Vagina (tissue), 2 donors: ENCODE data around the gene PALLD. TPM values are rescaled to one million over a fixed set of nuclear protein-coding genes. Genes with fewer than 3 reads are reported as not detected.

ENCODE experiments used
- DNase-seq, 2 donors: peaks; one replicate each; pipeline ENCODE4 v3.0.0-alpha.2; 2017; ENCODE audit errors: extremely low spot score in 2 of 2
- H3K27ac ChIP-seq: fragments of 200-600 bp; sonication (generic); one replicate; pipeline ENCODE4 v1.5.1; 2019
- H3K27me3 ChIP-seq: fragments of 200-600 bp; sonication (generic); one replicate; pipeline ENCODE4 v1.5.1; 2019
- H3K36me3 ChIP-seq, 2 donors: fragments of 200-600 bp; sonication (generic); one replicate each; pipeline ENCODE4 v1.5.1; 2017 to 2019
- H3K4me1 ChIP-seq: fragments of 200-600 bp; sonication (generic); one replicate; pipeline ENCODE4 v1.5.1; 2019
- H3K4me3 ChIP-seq, 2 donors: fragments of 200-600 bp; sonication (generic); 1 replicate in 1 of 2; 2 replicates in 1 of 2; pipeline ENCODE4 v1.5.1; 2016 to 2019
- H3K9me3 ChIP-seq: fragments of 200-600 bp; sonication (generic); one replicate; pipeline ENCODE4 v1.5.1; 2019
- CTCF ChIP-seq, 3 experiments: fragments of 450-650 bp in 2 of 3; fragments of 200-600 bp in 1 of 3; sonication (generic) in 1 of 3; IDR thresholded peaks; one replicate each; pipeline ENCODE4 v1.5.1; 2017 to 2019; ENCODE audit warnings: antibody characterized with exemption in 3 of 3, mild to moderate bottlenecking in 2 of 3, moderate library complexity in 2 of 3
- POLR2A ChIP-seq, 2 donors: fragments of 450-650 bp; IDR thresholded peaks; one replicate each; pipeline ENCODE4 v1.6.1; 2017; ENCODE audit warnings: antibody characterized with exemption in 2 of 2, mild to moderate bottlenecking in 2 of 2, moderate library complexity in 2 of 2
- POLR2AphosphoS5 ChIP-seq, 2 donors: sonication (generic); formaldehyde crosslinking; IDR thresholded peaks; one replicate each; pipeline ENCODE4 v1.9.0; 2017; ENCODE audit warnings: antibody characterized with exemption in 2 of 2, mild to moderate bottlenecking in 2 of 2, low read depth in 1 of 2; ENCODE audit not compliant: insufficient read depth in 1 of 2
- intact Hi-C: fragments of 100-400 bp; cut with DNase I; formaldehyde crosslinking; loops from one replicate; pipeline ENCODE4 v1.15.1; 2023
- total RNA-seq: library from RNA; depleted of rRNA; stranded (reverse); fragments of >200 nt; gene quantifications from one replicate; pipeline ENCODE4 v1.2.3, GENCODE V29; 2016

Gene PALLD
- total RNA-seq, 1 donor from 2014 or later = 229 TPM

- no peaks in the 10 kb centered on the region for H3K27me3 ChIP-seq
- intact Hi-C loops = no loop called here
- DNase-seq = no peak
- H3K4me1 ChIP-seq = peaks cover 9% of the 10 kb centered on the region
- no peak overlapping the region for H3K27ac ChIP-seq
- H3K4me3 ChIP-seq = no peak overlapping the region
- TF ChIP-seq POLR2AphosphoS5 (IDR thresholded peaks at IDR 0.05; ENCODE audit: insufficient read depth in 1 of 2, low read depth in 1 of 2) (no peak), POLR2A (IDR thresholded peaks at IDR 0.05) (no peak), CTCF (IDR thresholded peaks at IDR 0.05) (no peak)
- no peaks in the 10 kb centered on the region for H3K9me3 ChIP-seq
- H3K36me3 ChIP-seq = peaks cover 0 to 7% of the 10 kb centered on the region in 2 donors
Observed at GRCh38 chr4:168678751-168679366, 182.0 kb downstream of the PALLD start.

GRCh38 chr4:168679397-168679796 is 182.5 kb downstream of the PALLD start:
- Histone ChIP-seq H3K9me3 (no peaks in the 10 kb centered on the region), H3K36me3 (peaks cover 0 to 7% of the 10 kb centered on the region in 2 donors), H3K27ac (no peak overlapping the region), H3K4me1 (peaks cover 4% of the 10 kb centered on the region), H3K27me3 (no peaks in the 10 kb centered on the region), H3K4me3 (no peak overlapping the region)
- no peak for DNase-seq
- TF ChIP-seq POLR2AphosphoS5 (IDR thresholded peaks at IDR 0.05; ENCODE audit: insufficient read depth in 1 of 2, low read depth in 1 of 2) (no peak), POLR2A (IDR thresholded peaks at IDR 0.05) (no peak), CTCF (IDR thresholded peaks at IDR 0.05) (no peak)
- intact Hi-C loops = no loop called here

- H3K4me3 ChIP-seq = no peak overlapping the region
- peaks cover 0 to 7% of the 10 kb centered on the region in 2 donors for H3K36me3 ChIP-seq
- no peak overlapping the region for H3K27ac ChIP-seq
- no peaks in the 10 kb centered on the region for H3K9me3 ChIP-seq
- H3K4me1 ChIP-seq = no peaks in the 10 kb centered on the region
- TF ChIP-seq CTCF (IDR thresholded peaks at IDR 0.05) (no peak), POLR2AphosphoS5 (IDR thresholded peaks at IDR 0.05; ENCODE audit: insufficient read depth in 1 of 2, low read depth in 1 of 2) (no peak), POLR2A (IDR thresholded peaks at IDR 0.05) (no peak)
- no peaks in the 10 kb centered on the region for H3K27me3 ChIP-seq
- intact Hi-C loops = no loop called here
- DNase-seq = no peak
Observed at GRCh38 chr4:168679819-168680218, 183.0 kb downstream of the PALLD start.

DNA sequence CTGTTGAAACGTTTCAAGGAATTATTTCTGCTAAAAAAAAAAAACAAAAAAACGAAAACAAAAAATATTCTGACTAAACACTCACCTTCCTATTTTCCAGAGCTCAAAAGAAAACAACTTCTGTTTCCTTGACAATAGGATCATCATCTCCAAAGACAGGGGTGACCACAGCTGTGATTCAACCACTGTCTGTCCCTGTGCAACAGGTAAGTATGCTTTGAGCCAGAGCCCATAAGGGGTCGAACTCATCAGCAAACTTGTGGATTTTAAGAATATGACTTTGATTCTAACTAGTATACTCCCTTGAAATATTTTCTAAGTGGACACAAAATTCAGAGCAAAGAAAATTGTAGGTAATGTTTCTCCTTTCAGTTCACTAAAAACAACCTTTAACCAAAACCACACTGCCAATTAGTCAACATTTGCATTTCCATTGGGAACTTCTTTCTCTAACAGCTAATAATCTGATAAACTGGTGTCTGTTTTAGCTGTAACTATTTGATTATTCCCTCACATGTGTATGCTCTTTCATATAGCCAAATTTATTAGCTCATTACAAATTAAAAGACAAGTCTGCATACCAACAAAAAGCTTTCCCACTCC is 186.1 kb downstream of the PALLD start:
- Histone ChIP-seq H3K27me3 (no peaks in the 10 kb centered on the region), H3K4me1 (no peaks in the 10 kb centered on the region), H3K4me3 (no peak overlapping the region), H3K36me3 (peaks cover 0 to 7% of the 10 kb centered on the region in 2 donors), H3K27ac (no peak overlapping the region), H3K9me3 (no peaks in the 10 kb centered on the region)
- intact Hi-C loops = no loop called here
- TF ChIP-seq POLR2AphosphoS5 (IDR thresholded peaks at IDR 0.05; ENCODE audit: insufficient read depth in 1 of 2, low read depth in 1 of 2) (no peak), CTCF (IDR thresholded peaks at IDR 0.05) (no peak), POLR2A (IDR thresholded peaks at IDR 0.05) (no peak)
- no peak for DNase-seq

DNA sequence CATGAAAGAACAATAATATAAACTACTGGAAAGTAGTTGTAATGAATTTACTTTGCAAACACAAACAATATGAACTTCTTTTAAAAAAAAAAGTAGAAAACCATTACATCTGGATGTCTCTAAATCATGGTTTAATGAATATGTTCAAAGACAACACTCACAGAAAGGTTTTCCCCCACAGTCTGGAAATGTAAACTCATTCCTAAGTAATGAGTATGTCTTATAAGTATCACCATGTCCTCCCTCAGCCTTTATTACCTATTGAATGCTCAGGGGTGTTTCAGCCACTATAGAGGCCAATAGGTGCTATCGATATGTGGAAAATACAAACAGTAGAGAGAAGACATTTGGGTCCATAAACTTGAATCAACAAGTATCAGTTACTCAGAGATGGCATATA is 186.7 kb downstream of the PALLD start:
- peaks cover 0 to 7% of the 10 kb centered on the region in 2 donors for H3K36me3 ChIP-seq
- no peaks in the 10 kb centered on the region for H3K27me3 ChIP-seq
- no peak overlapping the region for H3K27ac ChIP-seq
- H3K4me1 ChIP-seq = no peaks in the 10 kb centered on the region
- no peak for TF ChIP-seq POLR2A (IDR thresholded peaks at IDR 0.05)
- no peak for TF ChIP-seq CTCF (IDR thresholded peaks at IDR 0.05)
- TF ChIP-seq POLR2AphosphoS5 (IDR thresholded peaks at IDR 0.05; ENCODE audit: insufficient read depth in 1 of 2, low read depth in 1 of 2) = no peak
- H3K4me3 ChIP-seq = no peak overlapping the region
- intact Hi-C loops = no loop called here
- H3K9me3 ChIP-seq = no peaks in the 10 kb centered on the region
- no peak for DNase-seq
